HG03097 (cell line): ENCODE data around the gene QDPR.
"Not testable (repeated sequence)": the region's sequence is repeated elsewhere in the genome, so short reads cannot be mapped to it uniquely, and the experiment has no call there.

Source experiments
- ATAC-seq: cut with Tn5 transposase; IDR thresholded peaks from one replicate; pipeline ENCODE4 v1.9.1; 2021; ENCODE audit not compliant: unreplicated experiment, low FRiP score

QDPR gene

DNA sequence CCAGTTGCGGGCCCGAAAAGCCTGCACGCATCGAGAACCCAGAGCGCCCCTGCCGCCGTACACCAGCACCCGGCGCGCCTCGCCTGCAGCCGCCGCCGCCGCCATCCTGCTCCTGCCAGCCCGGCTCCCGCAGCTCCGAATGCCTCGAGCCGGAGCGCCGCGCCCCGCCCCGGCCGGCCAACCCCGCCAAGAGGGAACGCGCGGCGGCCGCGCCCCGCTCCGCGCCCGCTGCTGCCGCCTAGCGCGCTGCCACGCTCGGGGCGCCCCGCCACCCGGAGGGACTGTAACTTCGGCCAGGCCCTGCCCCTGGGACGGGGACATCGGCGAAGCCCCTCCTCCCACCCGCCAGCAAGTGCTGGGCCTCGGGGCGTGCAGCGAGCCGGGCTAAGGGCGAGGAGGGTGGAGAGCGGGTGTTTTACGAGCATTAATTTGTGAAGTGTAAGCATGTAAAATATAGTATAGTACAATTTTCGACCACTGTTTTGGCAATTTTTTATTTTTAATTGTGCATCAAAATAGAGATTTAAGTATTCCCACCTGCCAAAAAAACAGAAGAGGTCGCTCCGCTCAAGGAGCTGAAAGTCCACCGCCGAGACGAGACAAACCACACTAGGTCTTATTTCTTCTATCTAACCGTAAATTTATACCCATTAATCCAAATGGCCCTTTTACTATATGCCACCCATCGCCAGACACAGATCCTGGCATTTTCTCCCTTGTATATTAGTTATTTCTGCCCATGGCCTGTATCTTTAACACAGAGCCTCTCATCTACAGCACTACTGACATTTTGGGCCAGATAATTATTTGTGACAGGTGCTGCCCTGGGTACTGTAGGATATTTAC is at the start of gene QDPR:
Gene QDPR, minus strand, starts transcription at position 141 of the 846 bp plus-strand sequence. Its CDS starts 36 bp downstream, at position 105.
- ATAC-seq, result peak; percentile 99

DNA sequence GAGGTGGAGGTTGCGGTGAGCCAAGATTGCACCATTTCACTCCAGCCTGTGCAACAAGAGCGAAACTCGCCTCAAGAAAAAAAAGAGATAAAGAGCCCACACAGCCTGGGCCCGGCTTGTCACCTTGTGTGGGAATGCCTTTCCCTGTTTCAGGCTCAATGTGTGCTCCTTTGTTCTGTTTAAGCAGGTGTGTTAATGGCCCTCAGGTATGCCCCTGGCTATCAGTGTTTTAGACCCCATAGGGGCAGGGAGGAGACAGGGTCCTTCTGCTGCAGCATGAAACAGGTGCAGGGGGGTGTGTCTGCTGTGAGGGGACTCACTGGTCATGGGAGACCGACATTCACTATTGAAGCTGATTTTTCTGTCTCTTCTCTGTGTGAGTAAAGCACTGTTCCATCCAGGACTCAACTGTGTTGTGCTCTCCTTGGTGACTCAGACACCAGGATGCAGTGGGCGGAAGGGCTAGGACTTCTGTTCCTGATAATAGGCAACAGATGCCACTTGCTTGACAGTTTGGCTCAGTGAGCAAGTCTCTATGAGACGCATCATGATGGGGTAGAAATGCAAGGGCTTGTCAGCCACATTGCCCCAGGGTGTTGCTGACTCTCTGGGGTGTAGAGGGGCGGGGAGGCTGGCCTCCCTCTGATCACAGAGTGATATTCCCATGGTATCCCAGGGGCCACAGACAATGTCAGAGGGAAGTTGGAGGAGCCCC is 49.5 kb upstream of the QDPR start:
- ATAC-seq, result no peak

DNA sequence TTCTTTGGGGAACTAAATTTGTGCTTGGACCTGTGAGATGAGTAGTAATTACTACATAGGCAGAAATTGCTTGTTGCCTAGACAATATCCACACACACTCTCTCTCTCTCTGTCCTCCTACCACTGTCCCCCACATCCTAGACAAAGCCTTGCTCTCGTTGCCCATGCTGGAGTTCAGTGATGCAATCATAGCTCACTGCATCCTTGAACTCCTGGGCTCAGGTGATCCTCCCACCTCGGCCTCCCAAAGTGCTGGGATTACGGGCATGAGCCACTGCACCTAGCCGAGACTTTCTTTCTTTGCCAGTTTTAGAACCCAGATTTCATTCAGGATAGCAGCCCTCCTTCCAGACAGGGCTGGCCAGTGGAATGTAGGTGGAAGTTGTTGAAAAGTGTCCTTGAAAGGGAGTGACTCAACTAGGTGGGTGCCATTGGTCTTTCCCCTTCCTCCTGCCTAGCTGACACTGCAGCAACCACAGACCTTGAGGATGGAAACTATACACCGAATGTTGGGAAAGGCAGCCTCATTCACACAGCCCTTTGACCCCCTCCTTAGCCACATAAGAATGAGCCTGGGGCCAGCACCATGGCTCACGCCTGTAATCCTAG is 48.3 kb upstream of the QDPR start:
- no peak for ATAC-seq

DNA sequence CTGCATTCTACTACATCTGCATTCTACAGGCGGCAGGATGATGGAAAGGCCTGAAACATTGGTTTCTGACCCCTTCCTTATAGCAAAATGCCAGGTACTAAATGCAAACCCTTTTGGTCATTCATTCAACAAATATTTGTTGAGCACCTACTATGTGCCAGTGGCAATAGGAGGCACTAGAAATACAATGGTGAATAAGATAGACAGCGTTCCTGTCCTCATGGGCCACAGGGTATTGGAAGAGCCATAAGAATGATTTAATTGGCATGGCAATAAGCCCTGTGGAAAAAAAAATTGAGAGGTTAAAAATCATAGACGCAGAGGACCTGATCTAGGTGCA is 47.8 kb upstream of the QDPR start:
- ATAC-seq, result no peak

DNA sequence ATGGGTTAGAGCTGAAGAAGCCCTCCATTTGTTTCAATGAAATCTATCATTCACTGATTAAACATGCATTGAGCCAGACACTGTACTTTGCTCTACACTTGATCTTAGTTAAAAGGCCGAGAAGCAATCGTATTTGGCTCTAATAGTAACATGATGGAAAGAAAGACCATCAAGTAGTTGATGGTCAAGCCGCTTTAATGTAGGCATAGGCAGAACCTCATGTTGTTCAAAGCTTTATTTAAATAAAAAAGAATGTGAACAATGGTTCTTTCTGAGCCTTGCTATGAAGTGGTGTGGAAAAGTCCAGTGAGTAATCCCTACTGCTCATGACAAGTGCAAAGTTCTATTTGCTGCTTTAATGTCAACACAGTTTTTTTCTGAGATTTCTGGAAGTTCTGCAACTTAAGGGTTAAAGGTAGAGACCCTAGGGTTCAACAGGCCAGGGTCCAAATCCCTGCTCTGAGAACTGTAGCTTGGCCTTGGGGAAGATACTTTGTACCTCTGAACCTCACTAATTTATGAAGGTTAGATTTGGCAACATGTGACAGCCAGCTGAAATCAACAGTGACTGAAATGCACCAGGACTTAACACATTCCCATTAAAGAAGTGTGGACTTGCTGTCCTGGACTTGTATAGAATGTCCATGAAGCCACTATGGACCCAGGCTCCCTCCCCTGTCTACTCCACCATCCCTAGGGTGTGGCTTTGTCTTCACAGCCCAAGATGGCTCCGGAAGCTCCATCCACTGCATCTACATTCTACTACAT is 47.2 kb upstream of the QDPR start:
- ATAC-seq, result no peak

DNA sequence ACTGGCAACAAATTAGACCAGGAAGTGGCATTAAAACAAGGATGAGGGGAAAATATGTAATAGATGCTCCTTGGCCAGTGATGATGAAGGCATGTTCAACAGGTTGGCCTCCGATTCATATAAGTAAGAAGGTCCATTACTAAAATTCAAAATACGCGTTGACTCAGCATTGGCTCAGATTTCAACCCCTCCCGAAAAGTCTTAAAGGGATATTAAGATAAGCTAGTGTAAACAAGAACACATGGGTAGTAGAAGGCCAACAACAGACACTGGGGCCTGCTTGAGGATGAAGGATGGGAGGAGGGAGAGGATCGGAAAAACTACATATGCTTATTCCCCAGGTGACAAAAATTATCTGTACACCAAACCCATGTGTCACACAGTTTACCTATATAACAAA is 46.0 kb upstream of the QDPR start:
- no peak for ATAC-seq

DNA sequence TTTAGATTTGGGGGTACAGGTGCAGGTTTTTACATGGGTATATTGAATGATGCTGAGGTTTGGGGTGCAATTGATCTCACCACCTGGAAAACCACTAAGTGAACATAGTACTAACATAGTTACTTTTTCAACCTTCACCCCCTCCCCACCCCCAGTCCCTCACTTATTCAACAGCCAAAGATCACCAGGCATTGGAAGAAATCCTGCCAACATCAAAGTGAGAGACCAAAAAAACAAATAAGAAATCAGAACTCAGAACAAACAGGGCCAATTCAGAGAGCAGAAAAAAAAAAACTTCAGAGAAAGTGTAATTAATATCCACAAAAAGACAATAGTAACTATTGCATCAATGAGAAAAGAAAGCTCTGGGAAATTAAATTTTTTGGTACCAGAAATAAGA is 44.6 kb upstream of the QDPR start:
- ATAC-seq, result no peak

DNA sequence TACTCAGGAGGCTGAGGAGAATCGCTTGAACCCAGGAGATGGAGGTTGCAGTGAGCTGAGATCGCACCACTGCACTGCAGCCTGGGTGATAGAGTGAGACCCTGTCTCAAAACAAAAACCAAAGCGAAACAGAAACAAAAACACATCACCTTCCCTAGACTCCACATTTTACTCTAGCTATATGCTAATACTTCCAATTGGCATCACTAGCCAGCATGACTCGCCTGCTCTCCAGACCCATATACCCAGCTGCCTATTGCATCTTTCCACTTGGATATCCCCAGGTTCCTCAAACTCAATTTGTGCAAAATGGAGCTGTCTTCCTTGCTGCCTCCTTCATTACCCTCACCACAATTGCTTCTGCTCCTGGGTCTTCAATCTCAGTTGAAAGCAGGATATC is 42.7 kb upstream of the QDPR start:
- ATAC-seq, result no peak

DNA sequence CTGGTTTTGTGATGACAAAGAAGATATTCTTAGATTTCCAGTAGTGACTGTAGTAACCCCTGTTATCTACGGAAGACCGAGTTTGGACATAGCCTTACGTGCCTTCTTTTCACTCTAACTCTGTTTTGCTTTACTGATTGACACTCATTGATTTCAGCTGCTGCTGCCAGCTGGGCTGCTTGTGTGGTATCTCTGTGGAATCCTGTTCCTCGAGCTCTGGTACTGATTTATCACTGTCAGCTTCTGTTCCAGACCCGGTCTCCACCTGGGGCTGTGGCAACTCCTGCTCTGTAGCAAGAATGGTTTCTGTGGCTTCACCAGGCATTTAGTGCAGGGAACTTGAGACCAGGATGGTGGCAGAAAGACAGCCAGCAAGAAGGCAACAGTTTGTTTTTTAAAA is 40.5 kb upstream of the QDPR start:
- no peak for ATAC-seq

DNA sequence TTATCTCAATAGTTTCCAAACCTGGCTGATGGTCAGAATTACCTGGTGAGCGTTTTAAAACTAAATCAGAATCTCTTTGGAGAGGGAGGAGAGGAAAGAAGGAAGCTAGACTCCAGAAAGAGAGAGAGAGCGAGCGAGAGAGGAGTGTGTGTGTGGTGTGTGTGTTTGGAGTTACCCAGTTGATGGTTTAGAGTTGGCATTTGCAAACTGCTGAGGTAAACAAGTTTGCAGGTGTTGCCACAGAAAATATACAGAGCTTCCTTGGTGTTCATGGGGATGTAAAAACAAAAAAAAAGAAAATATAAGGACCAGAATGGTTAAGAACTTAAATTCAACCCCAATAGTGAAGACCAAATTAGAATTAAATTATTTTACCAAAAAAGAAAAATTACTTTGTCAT is 38.7 kb upstream of the QDPR start:
- ATAC-seq, result no peak

DNA sequence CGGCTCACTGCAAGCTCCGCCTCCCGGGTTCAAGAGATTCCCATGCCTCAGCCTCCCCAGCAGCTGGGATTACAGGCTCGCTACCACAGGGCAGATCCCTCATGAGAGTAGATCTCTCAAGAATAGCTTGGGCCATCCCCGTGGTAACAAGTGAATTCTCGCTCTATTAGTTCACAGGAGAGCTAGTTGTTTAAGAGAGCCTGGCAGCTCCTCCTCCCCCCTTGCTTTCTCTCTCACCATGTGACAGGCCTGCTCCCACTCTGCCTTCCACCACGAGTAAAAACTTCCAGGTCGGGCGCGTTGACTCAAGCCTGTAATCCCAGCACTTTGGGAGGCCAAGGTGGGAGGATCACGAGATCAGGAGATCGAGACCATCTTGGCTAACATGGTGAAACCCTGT is 34.8 kb upstream of the QDPR start:
- ATAC-seq, result no peak

DNA sequence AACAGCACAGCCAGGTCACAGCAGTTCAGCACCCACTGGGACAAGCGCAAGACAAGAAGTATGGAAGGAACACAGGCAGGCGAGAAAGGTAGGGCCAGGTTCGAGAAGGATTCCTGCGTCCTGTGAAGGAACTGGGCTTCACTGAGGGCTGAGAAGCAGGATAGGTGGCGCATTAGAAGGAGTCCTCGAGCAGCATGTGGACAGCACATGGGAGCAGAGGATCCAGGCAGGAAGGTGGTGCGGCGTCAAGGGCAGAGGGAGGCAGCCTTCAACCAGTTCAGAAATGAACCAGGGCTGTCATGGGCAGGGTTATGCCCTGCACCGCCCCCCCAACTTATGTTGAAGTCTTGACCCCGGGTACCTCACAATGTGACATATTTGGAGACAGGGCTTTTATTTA is 34.3 kb upstream of the QDPR start:
- ATAC-seq, result no peak

DNA sequence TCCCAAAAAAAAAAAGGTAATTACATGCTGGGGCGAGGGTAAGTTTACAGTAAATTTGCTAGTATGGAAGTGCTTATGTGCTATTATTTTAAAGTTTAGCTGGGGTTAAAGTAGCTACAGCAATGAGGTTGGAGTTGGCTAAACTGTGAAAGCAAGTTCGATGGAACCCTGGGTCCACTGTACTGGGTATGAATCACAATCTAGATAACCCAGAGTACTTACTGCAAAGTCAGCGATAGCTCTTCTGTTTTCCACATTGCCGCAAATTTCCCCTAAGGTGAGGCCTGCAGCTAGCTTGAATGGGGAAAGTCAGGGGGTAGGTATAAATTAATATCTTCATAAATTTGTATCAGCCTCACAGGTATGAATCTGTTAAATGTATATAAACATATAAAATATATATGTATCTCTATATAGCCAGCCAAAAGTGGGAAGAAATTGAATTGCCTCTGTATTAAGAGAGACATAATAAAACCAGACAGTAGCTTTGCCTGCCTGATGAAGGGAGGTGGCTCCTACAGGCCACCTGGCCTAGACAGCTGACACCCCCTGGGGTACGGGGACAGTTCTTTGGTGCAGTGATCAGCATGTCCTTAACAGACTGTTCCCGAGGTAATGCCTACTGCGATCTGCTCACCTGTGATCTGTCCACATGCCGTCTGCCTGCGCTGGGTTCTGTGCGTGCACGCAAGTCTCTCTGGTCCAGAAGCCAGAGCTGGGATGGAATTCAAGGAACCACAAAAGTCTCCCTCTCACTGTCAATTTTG is 33.7 kb upstream of the QDPR start:
- no peak for ATAC-seq

DNA sequence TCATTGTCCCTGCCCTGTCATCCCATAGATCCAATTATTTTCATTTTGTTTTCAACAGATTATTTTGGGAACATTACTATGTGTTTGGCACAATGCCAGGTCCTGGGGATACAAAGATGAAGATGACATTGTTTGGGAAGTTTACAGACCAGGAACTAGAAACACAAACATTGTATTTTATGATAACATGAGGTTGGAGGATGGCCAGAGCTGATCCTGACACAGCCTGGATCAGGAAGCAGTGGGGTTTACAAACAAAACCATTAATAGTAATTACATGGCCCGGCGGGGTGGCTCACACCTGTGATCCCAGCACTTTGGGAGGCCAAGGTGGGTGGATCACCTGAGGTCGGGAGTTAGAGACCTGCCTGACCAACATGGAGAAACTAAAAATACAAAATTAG is 32.9 kb upstream of the QDPR start:
- no peak for ATAC-seq

DNA sequence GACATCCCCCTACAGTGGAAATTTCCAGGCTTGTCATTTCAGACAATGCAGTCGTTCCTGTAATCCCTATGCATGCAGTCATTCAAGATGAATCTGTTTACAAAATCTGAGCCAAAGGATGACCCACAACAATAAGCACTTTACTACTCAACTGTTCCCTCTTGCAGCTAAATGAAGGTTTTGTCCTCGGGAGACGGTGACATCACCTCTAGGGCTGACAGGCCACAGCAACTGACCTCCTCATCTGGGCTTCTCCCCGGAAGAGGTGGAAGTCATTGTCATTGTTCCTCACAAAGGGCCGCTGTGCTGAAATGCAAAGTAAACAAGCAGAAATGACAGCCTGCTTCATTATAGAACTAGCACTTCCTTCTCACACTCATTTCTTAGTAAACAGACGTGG is 32.3 kb upstream of the QDPR start:
- no peak for ATAC-seq

DNA sequence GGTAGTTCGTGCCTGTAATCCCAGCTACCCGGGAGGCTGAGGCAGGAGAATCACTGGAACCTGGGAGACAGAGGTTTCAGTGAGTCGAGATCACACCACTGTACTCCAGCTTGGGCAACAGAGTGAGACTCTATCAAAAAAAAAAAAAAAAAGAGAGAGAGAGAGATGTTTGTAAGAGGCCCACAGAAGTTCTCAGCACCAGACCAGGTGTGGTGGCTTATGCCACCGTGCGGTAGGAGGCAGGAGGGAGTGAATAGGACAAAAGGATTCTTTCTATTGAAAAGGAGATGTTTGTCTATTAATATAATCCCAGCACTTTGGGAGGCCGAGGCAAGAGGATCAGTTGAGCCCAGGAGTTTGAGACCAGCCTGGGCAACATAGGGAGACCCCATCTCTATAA is 25.2 kb upstream of the QDPR start:
- not testable (repeated sequence) for ATAC-seq

DNA sequence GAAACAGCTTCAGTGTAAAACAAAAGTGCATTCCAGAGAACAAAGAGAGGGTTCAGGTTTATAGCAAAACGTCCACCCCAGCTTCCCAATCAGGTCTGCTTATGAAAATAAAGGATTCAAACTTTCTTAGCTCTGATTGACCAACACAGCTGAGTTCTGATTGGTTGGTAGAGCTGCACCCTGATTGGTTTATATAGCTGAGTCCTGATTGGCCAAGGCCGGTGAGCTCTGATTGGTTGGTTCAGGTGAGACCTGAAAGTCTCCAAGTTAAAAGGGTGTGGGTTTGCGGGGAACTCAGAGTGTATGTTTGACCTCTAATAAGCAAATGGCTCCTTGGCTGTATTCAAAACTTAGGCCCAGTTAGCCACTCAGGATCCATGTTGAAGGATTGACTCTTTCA is 24.0 kb upstream of the QDPR start:
- no peak for ATAC-seq

DNA sequence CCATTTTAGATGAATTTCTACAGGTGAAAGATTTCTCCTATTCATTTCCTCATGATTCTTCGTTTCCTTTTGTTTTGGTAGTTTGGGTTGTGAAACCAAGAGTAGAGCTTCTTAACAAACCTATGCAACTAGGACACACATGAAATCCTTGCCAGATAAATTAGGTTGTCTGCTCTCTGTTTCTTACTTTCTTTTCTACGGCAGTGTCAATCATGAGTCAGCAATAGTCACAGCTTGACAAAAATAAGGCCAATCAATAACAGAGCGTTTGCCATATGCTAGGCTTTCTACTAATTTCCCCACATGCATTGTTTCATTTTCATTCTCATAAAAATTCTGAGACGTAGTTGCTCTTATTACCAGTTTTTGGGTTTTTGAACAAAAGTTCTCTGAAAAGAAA is 23.4 kb upstream of the QDPR start:
- ATAC-seq, result no peak

DNA sequence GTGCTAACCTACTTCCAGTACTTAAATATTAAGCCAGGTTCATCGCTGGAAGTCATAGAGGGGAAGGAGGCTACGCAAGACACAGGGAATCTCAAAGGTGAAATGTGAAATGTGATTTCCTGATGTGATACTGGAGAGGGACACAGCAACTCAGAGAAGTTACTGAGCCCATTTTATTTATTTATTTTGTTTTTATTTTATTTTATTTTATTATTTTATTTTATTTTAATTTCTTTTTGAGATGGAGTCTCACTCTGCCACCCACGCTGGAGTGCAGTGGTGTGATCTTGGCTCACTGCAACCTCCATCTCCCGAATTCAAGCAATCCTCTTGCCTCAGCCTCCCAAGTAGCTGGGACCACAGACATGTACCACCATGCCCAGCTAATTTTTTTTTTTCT is 22.8 kb upstream of the QDPR start:
- ATAC-seq, result no peak

DNA sequence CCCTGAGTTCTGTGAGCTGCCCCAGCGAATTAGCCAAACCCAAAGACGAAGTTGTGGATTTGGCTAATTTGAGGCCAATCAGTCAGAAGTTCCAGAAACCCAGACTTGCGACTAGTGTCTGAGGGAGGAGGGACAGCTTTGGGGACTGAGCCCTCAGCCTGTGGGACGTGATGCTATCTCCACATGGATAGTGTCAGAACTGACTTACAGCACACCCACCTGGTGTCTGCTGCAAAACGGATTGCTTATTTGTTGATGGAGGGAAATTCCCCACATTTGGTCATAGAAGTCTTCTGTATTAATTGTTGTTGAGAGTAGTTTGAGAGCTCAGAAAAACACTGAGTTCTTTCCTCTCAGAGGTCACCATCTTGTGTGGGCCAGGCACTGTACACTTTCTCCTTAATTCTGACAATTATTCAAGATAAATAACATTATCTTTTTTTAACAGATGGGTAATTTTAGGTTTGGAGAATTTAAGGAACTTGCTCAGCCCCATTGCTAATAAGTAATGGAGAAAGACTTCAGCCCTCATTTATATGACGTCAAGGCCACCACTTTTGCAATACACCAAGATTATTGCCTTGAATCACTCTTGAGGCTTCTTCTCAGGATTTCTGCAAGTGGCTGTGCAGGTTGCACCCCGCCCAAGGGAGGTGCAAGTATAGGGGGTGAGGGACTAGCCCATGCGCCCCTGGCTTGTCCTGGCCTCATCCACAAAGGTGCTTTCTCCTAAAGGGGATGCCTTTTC is 19.8 kb upstream of the QDPR start:
- no peak for ATAC-seq
